A673 (cell line): ENCODE results near the gene CALR. TPM values are rescaled to one million over a fixed set of nuclear protein-coding genes. Genes with fewer than 3 reads are reported as not detected.
"Not testable (repeated sequence)": the region's sequence is repeated elsewhere in the genome, so short reads cannot be mapped to it uniquely, and the experiment has no call there.

Experiments used
- BruUV-seq: library from RNA; stranded (reverse); fragments of 400-500 nt; replicated peaks from 2 replicates; lab custom pipeline; 2021; lab: Mats Ljungman, UMichigan
- CTCF ChIA-PET: fragments of 300-600 bp; sonication (Branson Sonifier 250); formaldehyde crosslinking; loops from one replicate; lab custom pipeline; 2022; ENCODE audit warnings: antibody characterized with exemption; lab: Charles Lee
- POLR2A ChIA-PET: fragments of 300-600 bp; sonication (Branson Sonifier 250); formaldehyde crosslinking; loops from one replicate; lab custom pipeline; 2022; ENCODE audit warnings: antibody characterized with exemption; ENCODE audit not compliant: low non-redundant PET; lab: Charles Lee
- DNase-seq: peaks from one replicate; pipeline ENCODE4 v3.0.0-alpha.2; 2015; ENCODE audit warnings: low spot score
- H3K27ac ChIP-seq: fragments of 200-600 bp; sonication (generic); 2 replicates; pipeline ENCODE4 v1.5.1; 2016; ENCODE audit warnings: mixed run types, low read depth, mild to moderate bottlenecking, mixed read lengths, antibody characterized with exemption, low read length; ENCODE audit not compliant: poor library complexity, severe bottlenecking
- H3K27me3 ChIP-seq: fragments of 200-600 bp; sonication (generic); replicated peaks from 2 replicates; pipeline ENCODE4 v1.6.1; 2017; ENCODE audit warnings: mixed run types, low read depth, mild to moderate bottlenecking, mixed read lengths, antibody characterized with exemption, low read length; ENCODE audit not compliant: insufficient read depth, poor library complexity
- H3K36me3 ChIP-seq: fragments of 200-600 bp; sonication (generic); 2 replicates; pipeline ENCODE4 v1.6.1; 2016; ENCODE audit warnings: mixed run types, mild to moderate bottlenecking, mixed read lengths, antibody characterized with exemption, low read length; ENCODE audit not compliant: insufficient read depth, poor library complexity, severe bottlenecking
- H3K4me1 ChIP-seq: fragments of 200-600 bp; sonication (generic); 2 replicates; pipeline ENCODE4 v1.6.1; 2017; ENCODE audit warnings: mixed run types, mild to moderate bottlenecking, mixed read lengths, antibody characterized with exemption, low read length; ENCODE audit not compliant: insufficient read depth, poor library complexity, severe bottlenecking
- H3K4me3 ChIP-seq: fragments of 200-600 bp; sonication (generic); 2 replicates; pipeline ENCODE4 v1.5.1; 2016; ENCODE audit warnings: low read depth, mixed run types, mild to moderate bottlenecking, mixed read lengths, low read length; ENCODE audit not compliant: poor library complexity, severe bottlenecking
- H3K9me3 ChIP-seq: fragments of 200-600 bp; sonication (generic); 2 replicates; pipeline ENCODE4 v1.6.1; 2016; ENCODE audit warnings: mixed run types, low read depth, mild to moderate bottlenecking, mixed read lengths, antibody characterized with exemption, low read length; ENCODE audit not compliant: poor library complexity, severe bottlenecking
- CTCF ChIP-seq: fragments of 300-800, 200-600 bp; sonication (generic); conservative IDR thresholded peaks from 2 replicates; pipeline ENCODE4 v1.5.1; 2017; ENCODE audit warnings: low read depth, mild to moderate bottlenecking, antibody characterized with exemption, low read length, moderate library complexity, mixed read lengths
- EZH2 ChIP-seq: fragments of 200-600 bp; sonication (generic); IDR thresholded peaks from 2 replicates; pipeline ENCODE4 v1.6.1; 2017; ENCODE audit warnings: borderline replicate concordance, low read depth, mild to moderate bottlenecking, mixed read lengths, antibody characterized with exemption, low read length; ENCODE audit not compliant: poor library complexity, severe bottlenecking
- intact Hi-C: fragments of 100-400 bp; cut with micrococcal nuclease; formaldehyde crosslinking; loops from one replicate; pipeline ENCODE4 v1.10.0; 2022; ENCODE audit not compliant: unreplicated experiment
- total RNA-seq: library from RNA; stranded (reverse); gene quantifications from 2 replicates; pipeline ENCODE4 v1.2.3, GENCODE V29; 2021

CALR gene
- total RNA-seq, 1 experiment from 2014 or later: 994 TPM

GRCh38 chr19:12955996-12956395 is 17.6 kb downstream of the CALR start:
- Histone ChIP-seq H3K4me1 (peaks cover 35% of the 10 kb centered on the region), H3K4me3 (peak overlapping the region; percentile 94), H3K36me3 (peaks cover 41% of the 10 kb centered on the region), H3K9me3 (no peaks in the 10 kb centered on the region), H3K27me3 (no peaks in the 10 kb centered on the region), H3K27ac (peak overlapping the region; percentile 95)
- POLR2A ChIA-PET: no interaction called here
- BruUV-seq: TSS peak; percentile 45
- intact Hi-C loops: no loop called here
- CTCF ChIA-PET: interaction anchor here (1.1 kb wide), 2 partner anchors 9 to 148 kb away, joined by 3 to 4 read pairs; no protein-coding TSS in a partner anchor
- no peak for DNase-seq
- TF ChIP-seq EZH2 (no peak), CTCF (no peak)

- DNase-seq: peak; percentile 93
- Histone ChIP-seq H3K4me1 (peaks cover 35% of the 10 kb centered on the region), H3K27me3 (no peaks in the 10 kb centered on the region), H3K4me3 (peak within 1 kb of the TSS; percentile 94), H3K27ac (peak within 1 kb of the TSS; percentile 95), H3K36me3 (peaks cover 34% of the 10 kb centered on the region), H3K9me3 (no peaks in the 10 kb centered on the region)
- TF ChIP-seq EZH2 (no peak), CTCF (no peak)
- POLR2A ChIA-PET: no interaction called here
- no TSS peak for BruUV-seq
- intact Hi-C loops: no loop called here
- CTCF ChIA-PET: interaction anchor here (1.1 kb wide), 2 partner anchors 9 to 148 kb away, joined by 3 to 4 read pairs; no protein-coding TSS in a partner anchor
Measured at GRCh38 chr19:12956446-12957388, 18.3 kb downstream of the CALR start, which contains the start of gene GADD45GIP1. GADD45GIP1 (minus strand) TSS chr19:12957223; CDS start chr19:12957212, 11 bp downstream.

- H3K27me3 ChIP-seq, POLR2A ChIA-PET, BruUV-seq, H3K9me3 ChIP-seq, intact Hi-C loops, DNase-seq, CTCF ChIA-PET: not testable (repeated sequence)
- H3K27ac ChIP-seq: peak overlapping the region; percentile 95
- H3K4me3 ChIP-seq: peak overlapping the region; percentile 94
- peaks cover 26% of the 10 kb centered on the region for H3K36me3 ChIP-seq
- peaks cover 31% of the 10 kb centered on the region for H3K4me1 ChIP-seq
Measured at GRCh38 chr19:12957389-12957952, 19.1 kb downstream of the CALR start.
